Ishikawa (cell line): ENCODE results near the gene CADM1.

Experiments used
- CEBPB ChIP-seq: IDR thresholded peaks from 2 replicates; pipeline ENCODE4 v1.6.1; 2012
- CREB1 ChIP-seq: IDR thresholded peaks from 2 replicates; pipeline ENCODE4 v1.6.1; 2012; ENCODE audit warnings: low read depth
- EGR1 ChIP-seq: IDR thresholded peaks from 2 replicates; pipeline ENCODE4 v1.6.1; 2012
- EP300 ChIP-seq: IDR thresholded peaks from 2 replicates; pipeline ENCODE4 v1.6.1; 2012; ENCODE audit warnings: borderline replicate concordance
- FOXM1 ChIP-seq: IDR thresholded peaks from 2 replicates; pipeline ENCODE4 v1.6.1; 2012; ENCODE audit warnings: low read depth, borderline replicate concordance
- NFIC ChIP-seq: IDR thresholded peaks from 2 replicates; pipeline ENCODE4 v1.6.1; 2012
- RAD21 ChIP-seq: IDR thresholded peaks from 2 replicates; pipeline ENCODE4 v1.6.1; 2012; ENCODE audit warnings: low read depth
- TAF1 ChIP-seq: IDR thresholded peaks from 2 replicates; pipeline ENCODE4 v1.6.1; 2012; ENCODE audit warnings: low read depth, mild to moderate bottlenecking
- TCF12 ChIP-seq: IDR thresholded peaks from 2 replicates; pipeline ENCODE4 v1.6.1; 2012; ENCODE audit warnings: low read depth
- TEAD4 ChIP-seq: IDR thresholded peaks from 2 replicates; pipeline ENCODE4 v1.6.1; 2012
- YY1 ChIP-seq: IDR thresholded peaks from 2 replicates; pipeline ENCODE4 v1.6.1; 2012; ENCODE audit warnings: low read depth
- ZBTB7A ChIP-seq: IDR thresholded peaks from 2 replicates; pipeline ENCODE4 v1.6.1; 2012; ENCODE audit warnings: low read depth
- TF ChIP-seq, protein P1 (sequence below): IDR thresholded peaks from 2 replicates; pipeline ENCODE4 v1.6.1; 2012
- TF ChIP-seq, protein P2 (sequence below): IDR thresholded peaks from 2 replicates; pipeline ENCODE4 v1.6.1; 2012
- TF ChIP-seq, protein P3 (sequence below): IDR thresholded peaks from 2 replicates; pipeline ENCODE4 v1.6.1; 2012; ENCODE audit warnings: low read depth, mild to moderate bottlenecking

The CADM1 gene

DNA sequence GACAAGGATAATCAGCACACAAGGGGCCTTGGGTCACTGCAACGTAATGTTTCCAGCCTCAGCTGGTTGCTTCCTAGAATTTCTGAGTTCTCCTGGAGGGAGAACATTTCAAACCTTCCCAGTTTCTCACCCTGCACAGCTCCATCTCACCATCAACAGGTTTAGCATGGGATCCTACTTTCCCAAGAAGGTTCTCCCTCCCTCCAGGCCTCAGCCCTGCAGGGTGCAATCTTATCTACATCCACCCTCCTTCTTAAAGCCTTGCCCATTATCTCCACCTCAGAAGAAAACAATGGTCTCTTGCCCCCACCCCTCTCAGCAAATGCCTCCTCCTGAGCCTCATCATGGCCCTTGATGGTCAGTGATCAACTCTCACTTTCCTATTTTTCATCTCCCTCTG lies 23.6 kb downstream of the CADM1 start:
- TF ChIP-seq TAF1: no peak
- TF ChIP-seq YY1: no peak
- no peak for TF ChIP-seq EGR1
- TF ChIP-seq, protein P1, sequence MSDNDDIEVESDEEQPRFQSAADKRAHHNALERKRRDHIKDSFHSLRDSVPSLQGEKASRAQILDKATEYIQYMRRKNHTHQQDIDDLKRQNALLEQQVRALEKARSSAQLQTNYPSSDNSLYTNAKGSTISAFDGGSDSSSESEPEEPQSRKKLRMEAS: no peak
- no peak for TF ChIP-seq RAD21
- no peak for TF ChIP-seq CEBPB
- TF ChIP-seq, protein P2, sequence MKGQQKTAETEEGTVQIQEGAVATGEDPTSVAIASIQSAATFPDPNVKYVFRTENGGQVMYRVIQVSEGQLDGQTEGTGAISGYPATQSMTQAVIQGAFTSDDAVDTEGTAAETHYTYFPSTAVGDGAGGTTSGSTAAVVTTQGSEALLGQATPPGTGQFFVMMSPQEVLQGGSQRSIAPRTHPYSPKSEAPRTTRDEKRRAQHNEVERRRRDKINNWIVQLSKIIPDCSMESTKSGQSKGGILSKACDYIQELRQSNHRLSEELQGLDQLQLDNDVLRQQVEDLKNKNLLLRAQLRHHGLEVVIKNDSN: no peak
- TF ChIP-seq, protein P3, sequence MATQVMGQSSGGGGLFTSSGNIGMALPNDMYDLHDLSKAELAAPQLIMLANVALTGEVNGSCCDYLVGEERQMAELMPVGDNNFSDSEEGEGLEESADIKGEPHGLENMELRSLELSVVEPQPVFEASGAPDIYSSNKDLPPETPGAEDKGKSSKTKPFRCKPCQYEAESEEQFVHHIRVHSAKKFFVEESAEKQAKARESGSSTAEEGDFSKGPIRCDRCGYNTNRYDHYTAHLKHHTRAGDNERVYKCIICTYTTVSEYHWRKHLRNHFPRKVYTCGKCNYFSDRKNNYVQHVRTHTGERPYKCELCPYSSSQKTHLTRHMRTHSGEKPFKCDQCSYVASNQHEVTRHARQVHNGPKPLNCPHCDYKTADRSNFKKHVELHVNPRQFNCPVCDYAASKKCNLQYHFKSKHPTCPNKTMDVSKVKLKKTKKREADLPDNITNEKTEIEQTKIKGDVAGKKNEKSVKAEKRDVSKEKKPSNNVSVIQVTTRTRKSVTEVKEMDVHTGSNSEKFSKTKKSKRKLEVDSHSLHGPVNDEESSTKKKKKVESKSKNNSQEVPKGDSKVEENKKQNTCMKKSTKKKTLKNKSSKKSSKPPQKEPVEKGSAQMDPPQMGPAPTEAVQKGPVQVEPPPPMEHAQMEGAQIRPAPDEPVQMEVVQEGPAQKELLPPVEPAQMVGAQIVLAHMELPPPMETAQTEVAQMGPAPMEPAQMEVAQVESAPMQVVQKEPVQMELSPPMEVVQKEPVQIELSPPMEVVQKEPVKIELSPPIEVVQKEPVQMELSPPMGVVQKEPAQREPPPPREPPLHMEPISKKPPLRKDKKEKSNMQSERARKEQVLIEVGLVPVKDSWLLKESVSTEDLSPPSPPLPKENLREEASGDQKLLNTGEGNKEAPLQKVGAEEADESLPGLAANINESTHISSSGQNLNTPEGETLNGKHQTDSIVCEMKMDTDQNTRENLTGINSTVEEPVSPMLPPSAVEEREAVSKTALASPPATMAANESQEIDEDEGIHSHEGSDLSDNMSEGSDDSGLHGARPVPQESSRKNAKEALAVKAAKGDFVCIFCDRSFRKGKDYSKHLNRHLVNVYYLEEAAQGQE: no peak
- TF ChIP-seq TCF12: no peak
- no peak for TF ChIP-seq ZBTB7A
- no peak for TF ChIP-seq NFIC
- no peak for TF ChIP-seq CREB1
- TF ChIP-seq EP300: no peak
- TF ChIP-seq FOXM1: no peak
- no peak for TF ChIP-seq TEAD4

DNA sequence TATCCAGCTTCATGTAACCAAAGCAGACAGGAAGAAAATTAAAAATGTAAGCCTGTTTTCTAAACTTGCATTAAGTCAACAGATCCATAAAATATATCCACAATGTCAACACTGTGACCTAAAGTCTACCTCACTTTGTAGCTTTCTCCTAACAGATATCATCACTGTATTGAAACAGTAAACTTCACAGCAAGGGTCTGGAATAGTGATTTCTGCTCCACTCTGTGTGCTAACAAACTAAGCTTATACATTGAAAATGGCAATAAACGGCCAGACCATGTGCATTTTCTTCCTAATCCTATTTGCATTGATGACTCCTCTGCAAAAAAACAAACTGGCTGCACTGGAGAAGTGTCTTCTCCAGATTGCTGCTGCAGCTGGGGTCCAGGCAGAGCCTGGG lies 26.8 kb downstream of the CADM1 start:
- no peak for TF ChIP-seq CREB1
- TF ChIP-seq ZBTB7A: no peak

DNA sequence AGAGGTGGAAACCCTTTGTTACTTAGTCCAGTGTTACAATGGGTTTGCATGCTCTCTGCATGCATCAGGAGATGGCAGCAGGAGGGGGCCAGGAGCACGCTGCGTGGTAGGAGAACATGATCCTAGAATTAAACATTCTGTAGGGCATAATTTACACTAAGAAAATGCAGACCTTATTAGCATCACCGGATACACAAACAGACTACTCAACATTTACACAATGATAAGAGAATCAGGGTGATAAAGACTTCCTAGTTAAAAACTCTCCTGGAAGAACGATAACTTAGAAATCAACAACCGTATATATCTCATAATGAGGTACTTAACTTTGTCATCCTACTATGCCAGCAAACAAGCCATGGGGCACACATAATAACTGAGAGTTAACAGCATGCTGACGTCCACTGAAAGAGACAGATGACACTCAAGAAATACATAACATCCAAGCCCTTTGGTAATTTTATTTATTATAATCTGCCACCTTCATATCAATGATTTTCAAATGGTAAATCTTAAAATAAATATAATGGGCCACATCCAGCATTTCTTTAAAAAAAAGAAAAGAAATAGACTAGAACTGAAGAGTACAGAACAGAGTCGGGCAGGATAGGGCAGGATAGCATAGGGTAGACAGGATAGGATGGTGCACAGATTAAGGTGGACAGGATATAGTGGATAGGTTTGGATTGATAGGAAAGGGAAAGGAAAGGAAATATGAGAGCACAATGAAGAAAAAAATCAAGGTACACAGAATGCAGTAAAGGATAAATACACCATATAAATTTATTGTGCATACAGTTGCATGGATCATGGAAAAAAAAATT lies 27.5 kb downstream of the CADM1 start:
- no peak for TF ChIP-seq NFIC

DNA sequence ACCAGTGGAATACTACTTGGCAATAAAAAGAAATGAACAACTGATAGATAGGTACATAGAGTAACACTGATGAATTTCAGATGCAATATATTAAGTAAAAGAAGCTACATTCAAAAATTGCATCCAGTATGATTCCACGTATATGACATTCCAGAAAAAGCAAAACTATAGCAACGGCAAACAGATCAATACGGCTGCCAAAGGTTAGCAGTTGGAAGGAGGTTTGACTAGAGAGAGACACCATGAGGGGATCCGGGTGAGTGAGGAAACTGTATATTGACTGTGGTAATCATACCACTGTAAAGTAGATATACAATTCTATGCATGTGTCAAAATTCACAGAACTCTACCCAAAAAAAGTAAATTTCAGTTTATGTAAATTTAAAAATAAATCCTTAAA lies 28.7 kb downstream of the CADM1 start:
- TF ChIP-seq EGR1 (no peak), NFIC (no peak), FOXM1 (no peak), TEAD4 (no peak), RAD21 (no peak), TAF1 (no peak), CREB1 (no peak), ZBTB7A (no peak), EP300 (no peak), CEBPB (no peak), YY1 (no peak)
- TF ChIP-seq, protein P2: no peak
- TF ChIP-seq, protein P3: no peak
- TF ChIP-seq, protein P1: no peak

DNA sequence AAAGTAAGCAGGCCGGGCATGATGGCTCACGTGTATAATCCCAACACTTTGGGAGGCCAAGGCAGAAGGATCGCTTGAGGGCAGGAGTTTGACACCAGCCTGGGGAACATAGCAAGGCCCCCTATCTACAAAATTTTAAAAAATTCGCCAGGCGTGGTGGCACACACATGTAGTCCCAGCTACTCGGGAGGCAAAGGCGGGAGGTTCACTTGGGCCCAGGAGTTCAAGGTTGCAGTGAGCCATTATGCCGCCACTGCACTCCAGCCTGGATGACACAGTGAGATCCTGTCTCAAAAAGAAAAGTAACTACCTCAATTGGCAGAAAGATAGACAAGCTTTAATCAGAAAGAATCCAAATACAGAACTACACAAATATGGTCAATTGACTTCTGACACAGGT lies 31.0 kb downstream of the CADM1 start:
- TF ChIP-seq TAF1 (no peak), EGR1 (no peak), EP300 (no peak), NFIC (no peak), ZBTB7A (no peak), FOXM1 (no peak), TEAD4 (no peak), RAD21 (no peak), CEBPB (no peak), CREB1 (no peak), TCF12 (no peak), YY1 (no peak)
- TF ChIP-seq, protein P2: no peak
- TF ChIP-seq, protein P3: no peak
- TF ChIP-seq, protein P1: no peak
